Measurements from ENCODE around the gene CDC5L. TPM values are rescaled to one million over a fixed set of nuclear protein-coding genes. Genes with fewer than 3 reads are reported as not detected.

Gene CDC5L
- total RNA-seq: 10 to 100 TPM in 5 of 6 donors, 1 to 10 TPM in 1; 5.4 to 24.0 (median 13.8) TPM

DNA sequence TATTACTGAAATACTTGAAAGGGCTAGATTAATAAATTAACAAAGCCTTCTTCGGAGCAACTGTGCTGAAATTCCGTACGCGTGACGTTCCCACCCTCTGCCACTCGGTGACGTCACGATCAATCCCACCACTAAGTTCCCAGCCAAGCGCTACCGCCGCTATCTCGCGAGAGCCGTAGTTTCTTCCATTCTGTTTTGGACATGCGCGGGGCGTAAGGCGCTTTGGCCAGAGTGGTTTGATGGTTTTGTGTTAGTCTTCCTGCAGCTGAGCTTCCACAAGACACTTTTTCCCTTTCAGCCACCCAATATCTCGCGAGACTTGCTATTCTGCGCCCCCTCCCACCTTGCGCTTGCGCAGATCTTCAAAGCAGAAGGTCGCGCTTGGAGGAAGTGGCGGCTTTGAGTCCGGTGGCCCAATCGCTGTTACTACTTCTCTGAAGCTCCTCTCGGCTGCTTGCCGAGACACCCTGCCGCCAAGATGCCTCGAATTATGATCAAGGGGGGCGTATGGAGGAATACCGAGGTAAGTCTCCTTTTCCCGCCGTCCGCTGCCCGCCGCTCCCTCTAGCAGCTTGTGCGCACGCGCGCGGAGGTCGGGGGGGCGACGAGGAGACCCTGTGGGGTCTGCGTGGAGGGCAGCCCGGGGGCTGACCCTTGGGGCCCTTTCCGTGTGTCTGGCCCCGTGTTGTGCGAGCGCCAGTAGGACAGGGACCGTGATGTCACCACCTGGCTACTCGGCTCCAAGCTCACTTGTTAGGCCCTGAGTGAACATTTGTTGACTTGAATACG is at the start of gene CDC5L:
TSS of gene CDC5L (plus strand) at position 361 of the 789 bp plus-strand sequence. CDS start at position 479, 118 bp downstream.
- Histone ChIP-seq H3K9me3 (no peaks in the 10 kb centered on the region), H3K27me3 (no peaks in the 10 kb centered on the region), H3K4me3 (peak within 1 kb of the TSS; percentile 77 to 89 (median 88)), H3K36me3 (peaks cover 4 to 21% (median 7%) of the 10 kb centered on the region in 4 donors), H3K27ac (peak within 1 kb of the TSS; percentile 95 to 99 (median 97)), H3K4me1 (peaks cover 29 to 34% (median 30%) of the 10 kb centered on the region in 4 donors)
- TF ChIP-seq, protein P1, sequence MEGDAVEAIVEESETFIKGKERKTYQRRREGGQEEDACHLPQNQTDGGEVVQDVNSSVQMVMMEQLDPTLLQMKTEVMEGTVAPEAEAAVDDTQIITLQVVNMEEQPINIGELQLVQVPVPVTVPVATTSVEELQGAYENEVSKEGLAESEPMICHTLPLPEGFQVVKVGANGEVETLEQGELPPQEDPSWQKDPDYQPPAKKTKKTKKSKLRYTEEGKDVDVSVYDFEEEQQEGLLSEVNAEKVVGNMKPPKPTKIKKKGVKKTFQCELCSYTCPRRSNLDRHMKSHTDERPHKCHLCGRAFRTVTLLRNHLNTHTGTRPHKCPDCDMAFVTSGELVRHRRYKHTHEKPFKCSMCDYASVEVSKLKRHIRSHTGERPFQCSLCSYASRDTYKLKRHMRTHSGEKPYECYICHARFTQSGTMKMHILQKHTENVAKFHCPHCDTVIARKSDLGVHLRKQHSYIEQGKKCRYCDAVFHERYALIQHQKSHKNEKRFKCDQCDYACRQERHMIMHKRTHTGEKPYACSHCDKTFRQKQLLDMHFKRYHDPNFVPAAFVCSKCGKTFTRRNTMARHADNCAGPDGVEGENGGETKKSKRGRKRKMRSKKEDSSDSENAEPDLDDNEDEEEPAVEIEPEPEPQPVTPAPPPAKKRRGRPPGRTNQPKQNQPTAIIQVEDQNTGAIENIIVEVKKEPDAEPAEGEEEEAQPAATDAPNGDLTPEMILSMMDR (IDR thresholded peaks at IDR 0.05): peak in 2 of 6 experiments; percentile 15 to 20
- TF ChIP-seq EP300 (IDR thresholded peaks at IDR 0.05) (peak in 1 of 4 donors; percentile 1), POLR2A (IDR thresholded peaks at IDR 0.05) (peak in 3 of 4 donors; percentile 73 to 93 (median 85)), POLR2AphosphoS5 (IDR thresholded peaks at IDR 0.05) (peak; percentile 87 to 90)
- 1% methylated on average over 18 to 37 of the region's 56 CpGs for WGBS, 2 donors
- DNase-seq (peak; percentile 92 to 93), ATAC-seq (ENCODE audit: low FRiP score in 2 of 2) (peak; percentile 91 to 92)

DNA sequence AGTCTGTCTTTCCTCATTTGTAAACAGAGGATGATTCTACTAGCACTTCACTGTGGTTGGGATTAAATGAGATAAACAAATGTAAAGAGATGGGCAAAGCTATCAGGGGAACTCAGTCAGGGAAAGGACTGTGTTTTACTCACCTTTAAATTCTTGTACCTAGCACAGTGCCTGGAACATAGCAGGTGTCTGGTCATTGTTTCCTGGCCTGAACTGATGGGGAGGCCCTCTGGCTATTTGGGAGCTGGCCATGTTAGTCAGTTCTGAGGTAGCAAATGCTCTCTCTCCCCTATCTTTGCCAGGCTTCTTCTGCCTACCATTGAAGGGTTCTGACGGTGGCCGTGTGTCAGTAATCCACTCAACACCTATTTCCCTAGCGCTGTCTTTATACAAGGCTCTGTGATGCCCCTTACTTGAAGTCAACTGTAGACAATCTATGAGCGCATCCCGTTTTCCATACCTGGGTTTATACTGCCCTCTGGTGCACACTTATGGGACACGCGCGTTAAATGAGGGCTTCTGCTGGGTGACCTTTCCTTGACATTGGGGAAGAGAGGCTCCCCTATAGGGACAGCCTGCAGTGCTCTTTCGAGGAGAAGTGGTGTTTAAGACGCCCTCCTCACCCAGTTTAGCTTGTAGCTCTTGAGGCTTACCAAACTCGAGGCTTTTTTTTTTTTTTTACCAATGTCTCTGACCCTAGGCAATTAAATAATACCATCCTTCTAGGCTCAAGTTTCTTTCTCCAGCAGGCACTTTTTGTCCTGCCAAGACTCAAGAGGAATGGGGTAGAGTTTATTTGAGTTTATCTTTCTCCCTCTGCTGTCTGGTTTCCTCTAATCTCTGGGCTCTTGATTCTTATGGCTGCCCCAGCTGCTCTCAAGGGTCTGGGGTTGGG is 49.0 kb upstream of the CDC5L start:
- peak in 1 of 2 donors; percentile 58 for DNase-seq
- TF ChIP-seq, protein P1 (IDR thresholded peaks at IDR 0.05): peak; percentile 41 to 78 (median 63)
- TF ChIP-seq EP300 (IDR thresholded peaks at IDR 0.05): no peak
- no peak overlapping the region for H3K4me3 ChIP-seq
- 3 to 6% methylated on average over 11 of the region's 11 CpGs for whole genome bisulfite sequencing, 2 donors
- H3K9me3 ChIP-seq: no peaks in the 10 kb centered on the region
- no peak overlapping the region for H3K27ac ChIP-seq
- peaks cover 0 to 11% (median 0%) of the 10 kb centered on the region in 4 donors for H3K27me3 ChIP-seq
- H3K4me1 ChIP-seq: peaks cover 0 to 7% (median 3%) of the 10 kb centered on the region in 4 donors
- H3K36me3 ChIP-seq: no peaks in the 10 kb centered on the region
- peak; percentile 81 to 89 for ATAC-seq (ENCODE audit: low FRiP score in 2 of 2)

DNA sequence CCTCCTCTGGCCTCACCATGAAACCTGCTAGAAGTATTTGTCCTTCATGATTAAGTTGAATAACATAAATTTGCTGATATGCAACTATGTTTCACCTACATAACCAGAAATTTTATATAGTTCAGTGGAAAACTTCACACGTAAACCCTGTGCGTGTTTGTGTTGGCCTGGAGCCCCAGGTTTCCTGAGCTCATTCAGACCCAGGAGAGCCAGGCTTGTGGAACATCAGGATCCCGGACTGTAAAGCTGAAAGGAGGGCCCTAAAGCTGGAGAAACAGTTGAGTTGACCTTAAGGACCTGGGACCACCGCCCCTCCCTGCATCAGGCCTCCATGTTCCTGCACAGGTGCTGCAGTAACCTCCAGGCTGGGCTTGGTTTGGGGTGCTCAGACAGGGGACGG is 48.2 kb upstream of the CDC5L start:
- DNase-seq: no peak
- WGBS, 2 donors: 84 to 88% methylated on average over 4 to 5 of the region's 5 CpGs

DNA sequence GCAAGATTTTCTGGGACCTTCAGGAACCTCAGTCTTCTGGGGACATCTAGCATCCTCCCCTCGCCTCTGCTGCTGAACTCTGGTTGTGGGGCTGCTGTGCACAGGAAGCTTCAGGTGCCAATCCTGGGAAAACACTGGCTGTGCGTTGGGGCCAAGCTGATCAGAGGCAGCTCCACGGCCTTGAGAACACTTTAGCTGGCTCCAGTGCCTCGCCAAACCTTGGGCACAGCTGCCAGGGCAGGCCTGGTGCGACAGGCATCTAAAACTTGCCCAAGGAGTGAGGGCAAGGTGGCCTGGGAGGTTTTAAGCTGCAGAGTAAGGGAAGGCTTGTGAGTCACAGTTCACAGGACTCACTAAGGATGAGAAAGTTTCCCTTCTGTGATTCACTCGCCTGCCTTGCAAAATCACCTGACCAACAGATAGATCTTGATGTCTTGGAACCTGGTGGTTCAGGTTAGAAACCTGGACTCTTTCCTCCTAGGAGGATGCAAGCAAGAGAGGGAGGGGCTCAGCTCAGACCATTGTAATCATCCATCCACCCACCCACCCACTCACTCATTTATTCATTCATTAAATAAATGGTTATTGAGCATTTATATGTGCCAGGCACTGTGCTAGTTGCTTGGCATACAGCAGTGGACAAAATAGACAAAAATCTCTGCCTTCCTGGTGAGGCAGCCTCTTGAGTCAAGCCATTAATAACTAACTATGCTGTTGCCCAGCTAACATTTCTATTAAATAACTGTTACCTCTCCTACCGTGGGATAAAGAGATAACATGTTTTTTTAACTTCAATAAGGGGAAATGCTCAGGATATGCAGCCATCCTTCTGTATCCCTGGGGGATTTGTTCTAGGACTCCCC is 47.5 kb upstream of the CDC5L start:
- no peak overlapping the region for H3K27ac ChIP-seq
- WGBS, 2 donors: 53 to 76% methylated on average over 2 to 7 of the region's 7 CpGs
- H3K9me3 ChIP-seq: no peaks in the 10 kb centered on the region
- no peaks in the 10 kb centered on the region for H3K36me3 ChIP-seq
- TF ChIP-seq POLR2A (IDR thresholded peaks at IDR 0.05) (no peak), EP300 (IDR thresholded peaks at IDR 0.05) (no peak), POLR2AphosphoS5 (IDR thresholded peaks at IDR 0.05) (no peak)
- TF ChIP-seq, protein P1 (IDR thresholded peaks at IDR 0.05): no peak
- H3K4me3 ChIP-seq: no peak overlapping the region
- no peak for ATAC-seq (ENCODE audit: low FRiP score in 2 of 2)
- peaks cover 0 to 11% (median 0%) of the 10 kb centered on the region in 4 donors for H3K27me3 ChIP-seq
- DNase-seq: no peak
- H3K4me1 ChIP-seq: peaks cover 0 to 7% (median 3%) of the 10 kb centered on the region in 4 donors

More for the DNA sequence above, 48.2 kb upstream of the CDC5L start:
- no peak for ATAC-seq (ENCODE audit: low FRiP score in 2 of 2)
- no peak for TF ChIP-seq EP300 (IDR thresholded peaks at IDR 0.05)
- no peak for TF ChIP-seq POLR2A (IDR thresholded peaks at IDR 0.05)
- TF ChIP-seq POLR2AphosphoS5 (IDR thresholded peaks at IDR 0.05): no peak
- TF ChIP-seq, protein P1 (IDR thresholded peaks at IDR 0.05): no peak
- peaks cover 0 to 11% (median 0%) of the 10 kb centered on the region in 4 donors for H3K27me3 ChIP-seq
- no peak overlapping the region for H3K4me3 ChIP-seq
- no peak overlapping the region for H3K27ac ChIP-seq
- no peaks in the 10 kb centered on the region for H3K9me3 ChIP-seq
- H3K36me3 ChIP-seq: no peaks in the 10 kb centered on the region
- peaks cover 0 to 7% (median 3%) of the 10 kb centered on the region in 4 donors for H3K4me1 ChIP-seq

Measured in upper lobe of left lung (tissue), 6 donors.